Measurements from ENCODE around the gene RELL1.

GRCh38 chr4:37663552-37663951, 22.6 kb downstream of the RELL1 start:
- TF ChIP-seq MAX (IDR thresholded peaks at IDR 0.05; ENCODE audit: low read depth) (no peak), CTCF (IDR thresholded peaks at IDR 0.05) (no peak), RCOR1 (IDR thresholded peaks at IDR 0.05; ENCODE audit: low read length) (no peak), TEAD4 (IDR thresholded peaks at IDR 0.05; ENCODE audit: borderline replicate concordance, insufficient read depth) (no peak), TAF1 (IDR thresholded peaks at IDR 0.05; ENCODE audit: borderline replicate concordance, low read depth, low read length) (no peak), REST (IDR thresholded peaks at IDR 0.05; ENCODE audit: low read depth, low read length) (no peak), SIN3A (IDR thresholded peaks at IDR 0.05; ENCODE audit: borderline replicate concordance, low read depth, low read length) (no peak), RAD21 (IDR thresholded peaks at IDR 0.05; ENCODE audit: low read length) (no peak), EP300 (IDR thresholded peaks at IDR 0.05; ENCODE audit: borderline replicate concordance in 1 of 2, low read depth in 1 of 2, low read length in 1 of 2) (no peak), ELF1 (IDR thresholded peaks at IDR 0.05) (no peak), SMC3 (IDR thresholded peaks at IDR 0.05; ENCODE audit: low read depth, low read length) (no peak)
